HL-60/S4 treated with phorbol 12-myristate 13-acetate at 8.2 ng/mL for 4 days and 3 days (cell line): ENCODE data around the gene GMPPA.

Source experiments
- in situ Hi-C: fragments of 300-500 bp; cut with MboI; formaldehyde crosslinking; loops from 2 replicates; pipeline ENCODE4 v1.15.0; 2022; ENCODE audit warnings: low sequenced_read_pairs

GMPPA gene

GRCh38 chr2:219536967-219537366, 38.3 kb downstream of the GMPPA start:
- in situ Hi-C loops = no loop called here

GRCh38 chr2:219537657-219538488, 39.2 kb downstream of the GMPPA start:
- in situ Hi-C loops = no loop called here

DNA sequence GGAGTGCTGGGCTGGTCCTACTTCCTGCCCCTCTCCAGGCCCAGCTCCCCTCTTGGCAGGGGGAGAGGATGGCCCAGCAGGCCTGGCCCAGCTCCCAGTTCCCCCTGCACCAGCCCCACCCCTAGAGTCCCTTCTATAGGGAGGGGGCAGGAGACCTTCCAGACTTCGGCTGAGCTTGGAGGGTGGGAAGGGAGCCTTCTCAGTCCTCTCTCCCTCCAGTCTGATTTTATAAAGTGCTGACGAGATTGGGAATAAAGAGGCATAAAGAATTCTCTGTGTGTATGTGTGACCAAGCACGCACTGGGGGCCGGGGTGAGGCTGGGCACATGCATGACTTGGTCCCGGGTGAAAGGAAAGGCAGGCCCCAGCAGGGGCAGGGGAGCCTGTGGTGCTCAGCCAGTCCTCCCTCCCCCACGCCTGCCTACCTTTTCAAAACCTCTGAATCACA, 39.8 kb downstream of the GMPPA start:
- in situ Hi-C loops = no loop called here

DNA sequence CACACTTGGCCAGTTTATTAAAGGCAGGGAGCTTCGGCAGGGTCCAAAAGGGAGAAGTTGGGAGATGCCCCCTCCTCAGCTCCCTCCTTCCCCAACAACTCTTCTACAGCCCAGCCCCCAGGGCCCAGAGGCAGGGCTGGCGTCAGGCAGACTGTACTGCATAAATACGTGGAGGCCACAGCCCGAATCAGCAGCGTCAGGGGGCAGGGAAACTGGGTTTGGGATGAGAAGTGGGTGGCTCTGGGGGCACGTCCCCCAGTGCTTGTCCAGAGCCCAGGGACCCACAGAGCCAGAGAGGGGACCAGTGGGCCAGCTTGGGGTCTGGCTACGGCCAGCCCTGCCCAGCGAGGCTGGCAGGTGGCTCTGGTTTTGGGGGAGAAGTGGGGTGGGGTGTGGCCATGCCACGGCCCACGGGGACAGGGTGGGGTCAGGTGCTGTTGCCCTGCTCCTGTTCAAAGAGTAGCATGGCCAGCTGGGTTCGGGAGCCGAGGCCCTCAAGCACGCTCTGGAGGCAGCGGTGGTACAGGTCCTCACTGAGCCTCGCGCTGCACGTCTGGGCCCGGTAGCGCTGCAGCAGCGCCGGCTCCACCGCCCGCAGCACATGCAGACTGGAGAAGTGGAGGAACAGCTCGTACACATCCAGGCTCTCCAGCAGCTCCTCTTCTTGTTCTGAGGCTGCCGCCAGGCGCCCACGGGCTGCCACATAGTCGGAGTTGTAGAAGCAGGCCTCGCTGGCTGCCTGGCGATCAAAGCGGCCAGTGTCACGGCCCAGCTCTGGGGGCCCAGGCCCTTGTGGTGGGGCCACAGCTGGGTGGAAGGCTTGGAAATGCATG, 40.5 kb downstream of the GMPPA start:
- in situ Hi-C loops = no loop called here

DNA sequence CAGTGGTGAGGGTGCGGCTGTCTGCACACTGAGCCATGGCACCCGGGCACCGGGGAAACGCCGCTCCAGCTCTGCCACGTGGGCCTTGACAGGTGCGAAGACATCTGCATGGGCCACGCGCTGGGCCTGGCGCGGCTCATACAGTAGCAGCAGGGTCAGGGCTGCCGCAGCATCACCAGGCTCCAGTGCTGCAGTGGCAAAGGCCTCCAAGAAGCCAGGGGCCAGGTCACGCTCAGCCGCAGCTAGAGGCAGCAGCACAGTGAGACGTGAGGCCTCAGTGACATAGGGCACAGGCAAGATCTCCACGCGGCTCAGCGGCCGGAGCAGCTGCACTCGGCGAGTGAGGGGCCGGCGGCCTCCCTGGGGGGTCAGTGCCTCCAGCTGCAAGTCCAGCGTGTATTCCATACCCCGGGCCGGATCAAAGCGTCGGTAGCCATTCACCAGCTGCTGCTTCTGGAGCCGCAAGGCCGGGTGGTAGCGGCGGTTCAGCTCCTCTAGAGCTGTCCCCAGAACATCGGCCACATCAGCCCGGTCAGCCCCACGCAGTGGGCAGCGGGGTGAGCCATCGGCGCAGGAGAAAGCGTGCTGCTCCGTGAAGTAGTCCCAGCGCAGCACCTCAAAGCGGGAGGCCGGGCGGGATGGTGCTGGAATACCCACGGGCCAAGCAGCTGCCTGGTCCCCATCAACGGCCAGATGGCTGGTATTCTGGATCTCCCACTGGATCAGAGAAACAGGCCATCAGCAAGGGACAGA, 41.4 kb downstream of the GMPPA start:
- in situ Hi-C loops = loop anchor here (10.0 kb wide), 1 partner anchor 105 kb away; no protein-coding TSS in a partner anchor

DNA sequence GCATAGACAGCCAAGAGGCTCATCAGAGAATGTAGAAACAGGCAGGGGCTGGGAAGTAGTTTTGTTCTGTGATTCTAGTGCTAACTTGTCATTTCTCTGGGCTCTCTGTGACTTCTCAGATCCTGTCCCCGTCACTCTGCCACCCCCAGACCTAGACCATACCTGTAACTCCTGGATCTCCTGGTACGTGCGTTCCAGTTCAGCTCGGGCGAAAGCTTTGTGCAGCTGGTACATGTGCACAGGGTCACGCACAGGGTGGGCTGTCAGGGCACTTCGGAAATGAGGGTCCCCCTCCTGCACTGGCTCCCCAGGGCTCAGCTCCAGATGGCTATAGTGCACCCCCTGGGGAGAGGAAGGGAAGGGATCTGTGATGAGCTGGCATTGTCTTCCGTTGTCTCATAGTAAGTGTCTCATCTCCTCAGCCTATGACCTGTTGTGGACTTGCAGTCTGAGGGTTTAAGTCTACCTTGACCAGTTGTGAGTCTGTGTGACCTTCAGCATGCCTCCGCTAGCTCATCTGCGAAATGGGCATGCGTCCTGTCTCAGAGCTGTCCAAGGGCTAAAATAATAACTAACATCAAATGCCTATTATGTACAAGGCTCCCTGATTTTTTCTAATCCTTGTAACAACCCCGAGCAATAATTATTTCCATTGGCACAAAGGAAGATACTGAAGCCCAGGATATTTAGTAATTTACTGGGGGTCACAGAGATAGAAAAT, 42.3 kb downstream of the GMPPA start:
- in situ Hi-C loops = loop anchor here (10.0 kb wide), 1 partner anchor 104 kb away; no protein-coding TSS in a partner anchor

DNA sequence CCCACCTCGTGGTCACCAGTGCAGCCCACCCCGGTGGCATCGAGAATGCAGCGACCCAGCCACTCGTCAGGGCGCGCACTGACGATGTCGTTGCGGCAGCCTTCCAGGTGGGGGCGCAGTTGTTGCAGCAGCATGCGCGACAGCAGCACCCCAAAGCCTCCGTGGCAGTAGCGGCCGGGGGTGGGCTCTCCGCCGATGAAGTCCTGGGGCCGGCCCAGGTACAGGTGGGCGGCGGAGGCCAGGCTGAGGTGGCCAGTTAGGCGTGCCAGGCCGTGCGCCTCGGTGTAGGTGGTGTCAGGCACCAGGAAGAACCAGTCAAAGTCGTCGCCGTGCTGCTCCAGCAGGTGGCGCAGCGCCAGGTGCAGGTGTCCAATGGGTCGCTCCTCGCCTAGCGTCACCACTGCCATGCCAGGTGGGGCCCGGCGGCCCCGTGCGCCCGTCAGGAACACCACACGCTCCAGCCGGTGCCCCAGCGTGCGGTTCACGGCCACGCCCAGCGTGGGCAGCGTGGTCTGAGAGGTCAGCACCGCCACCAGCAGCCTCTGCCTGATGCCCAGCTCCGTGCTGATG, 43.0 kb downstream of the GMPPA start:
- in situ Hi-C loops = loop anchor here (10.0 kb wide), 1 partner anchor 103 kb away; no protein-coding TSS in a partner anchor

DNA sequence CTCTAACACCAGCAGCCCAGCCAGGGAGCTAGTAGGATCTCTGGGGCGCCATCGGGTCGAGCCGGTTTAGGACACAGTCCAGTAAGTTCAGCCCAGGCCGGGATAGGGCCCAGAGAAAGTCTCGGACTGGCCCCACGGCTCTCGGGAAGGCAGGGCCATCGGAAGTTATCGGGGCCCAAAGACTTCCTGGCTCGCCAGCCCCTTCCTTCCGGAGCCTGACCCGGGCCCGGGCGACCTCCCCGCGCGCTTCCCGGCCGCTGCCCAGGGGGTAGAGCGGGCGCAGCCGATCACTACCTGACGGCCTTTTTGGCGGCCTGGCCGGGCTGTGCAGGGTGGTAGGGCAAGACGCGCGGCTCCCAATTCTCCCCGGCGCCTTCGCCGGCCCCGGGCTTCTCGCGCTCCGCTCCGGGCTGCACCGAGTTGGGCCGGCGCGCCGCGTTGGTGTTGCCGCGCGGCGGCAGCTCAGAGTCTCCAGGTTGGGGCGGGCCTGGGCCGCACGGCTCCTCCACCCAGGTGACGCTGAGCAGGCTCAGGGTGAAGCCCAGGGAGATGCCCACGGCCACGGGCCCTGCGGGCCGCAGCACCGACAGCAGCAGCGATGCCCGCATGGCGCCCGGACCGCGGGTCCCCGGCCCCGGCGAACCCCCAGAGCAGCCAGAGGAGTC, 44.4 kb downstream of the GMPPA start:
- in situ Hi-C loops = loop anchor here (10.0 kb wide), 1 partner anchor 102 kb away; no protein-coding TSS in a partner anchor

DNA sequence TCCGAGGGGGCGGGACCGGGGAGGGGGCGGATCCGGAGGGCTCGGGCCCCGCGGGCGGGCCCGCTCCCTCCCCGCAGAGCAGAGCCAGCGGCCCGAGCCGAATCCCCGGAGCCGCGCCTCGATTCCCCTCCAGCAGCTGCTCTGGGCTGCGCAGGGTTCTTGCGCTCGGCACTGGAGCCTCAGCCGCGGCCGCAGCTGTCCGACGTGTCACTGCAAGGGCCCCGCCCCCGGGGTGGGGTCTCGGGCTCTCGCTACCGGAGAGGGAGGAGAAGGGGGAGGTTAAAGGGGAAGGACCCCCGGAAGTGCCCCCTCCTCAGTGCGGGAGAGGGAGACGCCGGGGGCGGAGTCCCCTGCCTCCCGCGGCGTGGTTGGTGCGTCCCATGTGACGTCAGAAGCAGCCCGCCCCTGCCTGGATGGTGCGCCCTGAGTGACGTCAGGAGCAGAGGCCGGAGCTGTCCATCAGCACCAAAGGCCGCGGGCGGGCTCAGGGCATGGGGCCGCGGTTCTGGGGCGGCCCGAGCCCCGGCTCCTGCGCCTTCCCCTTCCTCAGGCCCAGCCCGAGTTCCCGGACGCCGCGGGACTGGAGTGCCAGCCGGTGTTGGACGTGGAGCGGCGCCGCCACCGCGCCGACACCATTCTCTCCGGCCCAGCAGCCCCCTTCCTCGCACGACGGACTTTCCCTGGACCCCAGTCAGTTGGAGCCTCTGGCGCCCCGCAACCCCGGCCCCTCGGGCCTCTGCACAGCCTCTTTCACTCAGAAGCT, 45.1 kb downstream of the GMPPA start, which contains the start of the genes CHPF and TMEM198:
TSS of gene CHPF (minus strand) at position 214 of the 763 bp plus-strand sequence. CDS start 271 bp downstream, outside the sequence.
TSS of gene TMEM198 (plus strand) at position 433 of the 763 bp plus-strand sequence. CDS start 700 bp downstream, outside the sequence.
- in situ Hi-C loops = loop anchor here (10.0 kb wide), 1 partner anchor 101 kb away; no protein-coding TSS in a partner anchor

DNA sequence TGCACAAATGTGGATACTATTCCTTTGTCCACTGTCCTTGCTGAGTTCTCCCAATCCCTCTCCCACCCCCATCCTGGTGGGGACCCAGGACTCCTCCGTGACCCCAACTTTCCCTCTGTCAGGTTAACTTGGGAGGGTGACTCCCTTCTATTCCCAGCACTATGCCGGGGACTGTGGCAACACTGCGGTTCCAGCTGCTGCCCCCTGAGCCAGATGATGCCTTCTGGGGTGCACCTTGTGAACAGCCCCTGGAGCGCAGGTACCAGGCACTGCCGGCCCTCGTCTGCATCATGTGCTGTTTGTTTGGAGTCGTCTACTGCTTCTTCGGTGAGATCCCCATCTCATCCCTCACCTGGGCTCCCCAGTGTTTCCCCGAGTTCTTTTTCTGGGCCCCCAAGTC, 45.9 kb downstream of the GMPPA start:
- in situ Hi-C loops = loop anchor here (10.0 kb wide), 1 partner anchor 100 kb away; no protein-coding TSS in a partner anchor

DNA sequence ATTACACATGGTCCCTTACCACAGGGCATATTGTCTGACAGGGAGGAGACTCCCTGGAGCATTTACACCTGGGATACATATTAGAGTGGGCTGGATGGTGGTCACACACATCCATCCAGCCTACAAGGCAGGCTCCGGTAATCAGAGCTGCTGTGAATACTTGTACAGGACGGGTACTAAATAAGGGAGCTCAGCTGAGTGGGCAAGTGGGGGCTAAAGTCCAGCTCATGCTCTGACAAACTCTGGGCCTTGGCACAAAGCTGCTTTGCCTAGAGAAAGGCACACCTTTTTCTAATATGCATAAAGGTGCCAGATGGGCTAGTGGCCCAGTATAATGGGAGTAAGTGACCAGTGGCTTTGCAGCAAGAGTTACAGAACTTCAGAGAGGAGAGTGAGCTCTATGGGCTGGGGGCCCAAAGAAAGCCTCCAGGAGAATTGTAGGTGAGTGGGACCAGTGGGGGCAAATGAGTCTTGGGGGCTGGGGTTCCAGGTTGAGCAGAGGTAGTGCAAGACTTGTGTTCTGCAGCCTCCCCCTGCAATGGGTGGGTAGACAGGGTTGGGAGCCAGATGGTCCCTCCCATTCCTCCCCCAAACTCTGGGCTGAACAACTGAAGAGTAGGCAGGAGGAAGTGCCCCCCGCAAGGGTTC, 46.7 kb downstream of the GMPPA start:
- in situ Hi-C loops = loop anchor here (10.0 kb wide), 1 partner anchor 99 kb away; no protein-coding TSS in a partner anchor

DNA sequence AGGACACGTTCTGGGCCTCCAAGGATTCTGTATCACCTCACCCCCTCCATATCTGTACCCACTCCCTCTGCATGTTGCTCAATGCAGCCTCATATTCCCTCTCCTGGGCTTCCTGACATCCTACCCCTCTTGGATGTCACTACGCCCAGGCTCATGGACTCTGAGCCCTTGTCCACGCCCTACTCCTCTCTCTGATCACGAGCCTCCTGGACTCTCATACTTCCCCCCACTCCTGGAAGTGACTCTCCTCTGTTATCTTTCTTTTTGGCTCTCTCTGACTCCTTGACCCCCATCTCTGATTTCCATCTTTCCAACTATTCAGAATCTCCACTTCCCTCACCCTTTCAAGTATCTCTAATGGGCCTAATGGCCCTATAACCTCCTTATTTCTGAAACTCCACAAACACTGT, 47.3 kb downstream of the GMPPA start:
- in situ Hi-C loops = loop anchor here (10.0 kb wide), 1 partner anchor 99 kb away; no protein-coding TSS in a partner anchor

DNA sequence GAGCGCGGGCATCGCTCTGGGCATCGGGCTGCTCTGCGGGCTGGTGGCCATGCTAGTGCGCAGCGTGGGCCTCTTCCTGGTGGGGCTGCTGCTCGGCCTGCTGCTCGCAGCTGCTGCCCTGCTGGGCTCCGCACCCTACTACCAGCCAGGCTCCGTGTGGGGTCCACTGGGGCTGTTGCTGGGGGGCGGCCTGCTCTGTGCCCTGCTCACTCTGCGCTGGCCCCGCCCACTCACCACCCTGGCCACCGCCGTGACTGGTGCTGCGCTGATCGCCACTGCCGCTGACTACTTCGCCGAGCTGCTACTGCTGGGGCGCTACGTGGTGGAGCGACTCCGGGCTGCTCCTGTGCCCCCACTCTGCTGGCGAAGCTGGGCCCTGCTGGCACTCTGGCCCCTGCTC, 48.9 kb downstream of the GMPPA start:
- in situ Hi-C loops = loop anchor here (10.0 kb wide), 1 partner anchor 97 kb away; no protein-coding TSS in a partner anchor

GRCh38 chr2:219548990-219549389, 50.3 kb downstream of the GMPPA start:
- in situ Hi-C loops = loop anchor here (10.0 kb wide), 1 partner anchor 96 kb away; no protein-coding TSS in a partner anchor

DNA sequence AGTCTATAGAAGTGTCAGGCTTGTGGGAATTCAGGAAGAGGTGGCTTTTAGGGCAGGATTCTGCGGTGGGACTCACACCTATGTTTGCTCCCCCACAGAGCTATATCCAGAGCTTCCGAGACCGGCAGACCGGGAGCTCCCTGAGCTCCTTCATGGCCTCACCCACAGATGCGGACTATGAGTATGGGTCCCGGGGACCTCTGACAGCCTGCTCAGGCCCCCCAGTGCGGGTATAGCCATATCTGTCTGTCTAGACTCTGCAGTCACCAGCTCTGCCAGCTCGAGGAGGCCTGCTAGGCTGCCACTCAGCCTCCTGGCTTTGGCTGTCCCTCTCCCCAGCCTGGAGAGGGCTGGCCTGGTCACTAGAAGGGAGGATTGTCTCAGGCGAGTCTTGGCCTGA, 50.9 kb downstream of the GMPPA start:
- in situ Hi-C loops = loop anchor here (10.0 kb wide), 1 partner anchor 95 kb away; no protein-coding TSS in a partner anchor

- in situ Hi-C loops = no loop called here
Measured at GRCh38 chr2:219551441-219552381, 53.0 kb downstream of the GMPPA start.
